ENCODE measurements around the gene GJC2.

The GJC2 gene

DNA sequence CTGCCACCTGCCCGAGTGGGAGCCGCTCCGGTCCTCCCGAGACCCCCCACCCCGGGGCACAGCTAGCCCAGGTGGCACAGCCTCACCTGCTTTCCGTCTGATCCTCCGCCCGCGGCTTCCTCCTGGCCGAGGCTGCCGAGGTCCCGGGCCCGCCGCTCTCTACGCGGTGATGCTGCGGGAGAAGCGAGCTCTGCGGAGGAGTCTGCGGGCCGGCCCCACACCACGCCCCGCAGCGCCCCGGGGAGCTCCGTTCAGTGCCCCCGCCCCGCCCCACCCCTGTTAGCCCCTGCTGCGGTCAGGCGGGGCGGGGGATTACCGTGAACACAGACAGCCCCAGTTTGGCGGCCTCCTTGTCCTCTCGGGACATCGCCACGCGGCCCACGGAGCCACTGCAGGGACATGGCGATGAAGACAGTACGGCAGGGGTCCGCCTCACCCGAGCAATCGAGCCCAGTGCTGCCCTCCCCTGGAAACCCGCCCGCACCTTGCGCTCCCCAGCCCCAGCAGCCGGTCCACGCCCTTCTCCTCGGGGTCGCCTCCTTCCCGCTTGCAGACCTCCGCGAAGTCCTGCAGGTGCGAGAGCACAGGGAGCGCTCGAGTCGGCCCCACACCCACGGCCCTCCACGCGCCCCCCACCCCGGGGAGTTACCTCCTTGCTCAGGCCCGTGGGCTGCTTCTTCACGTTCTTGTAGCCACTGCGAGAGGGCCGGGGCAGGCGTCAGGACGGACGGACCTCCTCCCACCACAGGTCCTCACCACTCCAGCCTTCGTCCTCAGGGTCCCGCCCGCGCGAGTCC is 47.5 kb upstream of the GJC2 start:
- Histone ChIP-seq H3K9ac (ENCODE audit: low read length) (peak overlapping the region; percentile 59), H3K4me1 (ENCODE audit: low read length) (peaks cover 13% of the 10 kb centered on the region), H3K9me3 (replicated peaks; ENCODE audit: insufficient read depth, low read length) (no peaks in the 10 kb centered on the region), H3K27ac (ENCODE audit: low read length) (peak overlapping the region; percentile 27; the same call in 1 of the 2 replicates), H3K9me2 (replicated peaks; ENCODE audit: insufficient read depth, low read length) (no peaks in the 10 kb centered on the region), H3K79me2 (ENCODE audit: low read length) (peaks cover 65% of the 10 kb centered on the region), H3K4me2 (ENCODE audit: low read depth, low read length) (peak overlapping the region; percentile 82), H3F3A (ENCODE audit: insufficient read depth, low read length) (peaks cover 60% of the 10 kb centered on the region), H3K36me3 (replicated peaks; ENCODE audit: insufficient read depth, low read length) (peaks cover 16% of the 10 kb centered on the region; the same call in 1 of the 2 replicates), H3K4me3 (ENCODE audit: low read length) (peak overlapping the region; percentile 90), H4K20me1 (ENCODE audit: insufficient read depth, low read length) (peaks cover 28% of the 10 kb centered on the region), H2AFZ (ENCODE audit: low read length) (peak overlapping the region; percentile 47; the same call in 1 of the 2 replicates), H3K27me3 (replicated peaks; ENCODE audit: insufficient read depth, low read length) (no peaks in the 10 kb centered on the region)
- TF ChIP-seq, protein P1, sequence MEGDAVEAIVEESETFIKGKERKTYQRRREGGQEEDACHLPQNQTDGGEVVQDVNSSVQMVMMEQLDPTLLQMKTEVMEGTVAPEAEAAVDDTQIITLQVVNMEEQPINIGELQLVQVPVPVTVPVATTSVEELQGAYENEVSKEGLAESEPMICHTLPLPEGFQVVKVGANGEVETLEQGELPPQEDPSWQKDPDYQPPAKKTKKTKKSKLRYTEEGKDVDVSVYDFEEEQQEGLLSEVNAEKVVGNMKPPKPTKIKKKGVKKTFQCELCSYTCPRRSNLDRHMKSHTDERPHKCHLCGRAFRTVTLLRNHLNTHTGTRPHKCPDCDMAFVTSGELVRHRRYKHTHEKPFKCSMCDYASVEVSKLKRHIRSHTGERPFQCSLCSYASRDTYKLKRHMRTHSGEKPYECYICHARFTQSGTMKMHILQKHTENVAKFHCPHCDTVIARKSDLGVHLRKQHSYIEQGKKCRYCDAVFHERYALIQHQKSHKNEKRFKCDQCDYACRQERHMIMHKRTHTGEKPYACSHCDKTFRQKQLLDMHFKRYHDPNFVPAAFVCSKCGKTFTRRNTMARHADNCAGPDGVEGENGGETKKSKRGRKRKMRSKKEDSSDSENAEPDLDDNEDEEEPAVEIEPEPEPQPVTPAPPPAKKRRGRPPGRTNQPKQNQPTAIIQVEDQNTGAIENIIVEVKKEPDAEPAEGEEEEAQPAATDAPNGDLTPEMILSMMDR (IDR thresholded peaks at IDR 0.05; ENCODE audit: low read length): peak; percentile 42
- TF ChIP-seq EZH2 (optimal IDR thresholded peaks at IDR 0.05; ENCODE audit: low read depth, low read length) (no peak), EZH2phosphoT487 (IDR thresholded peaks at IDR 0.05; ENCODE audit: low read length) (no peak)
- peak; percentile 60 for DNase-seq

DNA sequence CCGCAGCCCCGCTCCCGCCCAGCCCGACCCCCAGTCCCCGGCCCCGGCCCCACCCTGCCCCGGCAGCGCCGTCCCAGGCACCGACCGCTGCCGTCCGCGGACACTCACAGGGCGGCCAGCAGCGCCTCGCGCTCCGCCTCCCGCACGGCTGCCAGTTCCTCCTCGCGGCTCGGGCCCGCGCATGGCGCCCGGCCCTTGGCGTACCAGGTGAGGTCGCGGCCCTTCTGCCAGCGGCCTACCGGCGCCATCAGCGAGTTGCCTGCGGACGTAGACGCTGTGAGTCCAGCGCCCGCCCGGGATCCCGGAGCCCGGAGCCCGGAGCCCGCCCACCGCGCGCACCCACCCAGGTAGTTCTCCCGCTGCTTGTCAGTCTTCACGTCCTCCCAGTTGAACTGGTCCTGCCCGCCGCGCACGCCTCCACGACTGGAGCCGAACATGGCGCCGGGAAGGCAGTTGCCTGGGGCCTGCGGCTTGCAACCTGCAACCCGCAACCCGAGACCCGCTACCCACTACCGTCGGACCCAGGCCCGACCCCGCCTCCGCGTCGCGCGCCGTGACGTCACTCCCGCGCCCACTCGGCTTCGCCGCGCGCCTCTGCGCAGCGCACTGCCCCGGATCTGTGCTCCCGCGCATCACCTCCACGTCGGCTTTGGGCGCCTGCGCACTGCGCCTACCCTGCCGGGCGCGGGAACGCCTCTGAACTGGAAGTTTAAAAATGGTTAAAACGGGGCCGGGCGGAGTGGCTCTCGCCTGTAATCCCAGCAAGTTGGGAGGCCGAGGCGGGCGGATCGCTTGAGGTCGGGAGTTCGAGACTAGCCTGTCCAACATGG is 46.7 kb upstream of the GJC2 start, which contains the start of gene C1orf35:
Gene C1orf35 (minus strand): TSS at position 535 of the 830 bp plus-strand sequence. CDS start 98 bp downstream, at position 437.
- Histone ChIP-seq H3K36me3 (replicated peaks; ENCODE audit: insufficient read depth, low read length) (0 out of 2 replicates have a peak, but pooled peaks cover 15% of the 10 kb centered on the region), H3K79me2 (ENCODE audit: low read length) (peaks cover 65% of the 10 kb centered on the region), H3K27ac (ENCODE audit: low read length) (peak within 1 kb of the TSS; percentile 78)

More for the DNA sequence above, 46.7 kb upstream of the GJC2 start, which contains the start of gene C1orf35:
- peak within 1 kb of the TSS; percentile 87 for H3K9ac ChIP-seq (ENCODE audit: low read length)
- H3F3A ChIP-seq (ENCODE audit: insufficient read depth, low read length): peaks cover 53% of the 10 kb centered on the region
- H3K4me2 ChIP-seq (ENCODE audit: low read depth, low read length): peak within 1 kb of the TSS; percentile 82
- TF ChIP-seq EZH2phosphoT487 (IDR thresholded peaks at IDR 0.05; ENCODE audit: low read length) (no peak), EZH2 (optimal IDR thresholded peaks at IDR 0.05; ENCODE audit: low read depth, low read length) (no peak)
- TF ChIP-seq, protein P1 (IDR thresholded peaks at IDR 0.05; ENCODE audit: low read length): no peak
- H3K9me3 ChIP-seq (replicated peaks; ENCODE audit: insufficient read depth, low read length): no peaks in the 10 kb centered on the region
- H2AFZ ChIP-seq (ENCODE audit: low read length): peak within 1 kb of the TSS; percentile 88
- peak within 1 kb of the TSS; percentile 90 for H3K4me3 ChIP-seq (ENCODE audit: low read length)
- peaks cover 20% of the 10 kb centered on the region for H4K20me1 ChIP-seq (ENCODE audit: insufficient read depth, low read length)
- peak; percentile 98 for DNase-seq
- H3K9me2 ChIP-seq (replicated peaks; ENCODE audit: insufficient read depth, low read length): no peaks in the 10 kb centered on the region
- H3K4me1 ChIP-seq (ENCODE audit: low read length): peaks cover 19% of the 10 kb centered on the region
- no peaks in the 10 kb centered on the region for H3K27me3 ChIP-seq (replicated peaks; ENCODE audit: insufficient read depth, low read length)
